DOHH2 (cell line): Measurements from ENCODE around the gene RAPGEF1.

Source experiments
- H3F3A ChIP-seq: fragments of 200-600 bp; sonication (generic), shearing (Covaris generic); 2 replicates; pipeline ENCODE4 v1.6.0; 2016; ENCODE audit warnings: antibody characterized with exemption, mild to moderate bottlenecking; ENCODE audit not compliant: control insufficient read depth, insufficient read depth
- H3K27ac ChIP-seq: fragments of 200-600 bp; sonication (generic); 2 replicates; pipeline ENCODE4 v1.5.1; 2014; ENCODE audit warnings: low read depth, mild to moderate bottlenecking, low read length, moderate library complexity
- H3K27me3 ChIP-seq: fragments of 200-600 bp; sonication (generic); 2 replicates; pipeline ENCODE4 v1.6.1; 2014; ENCODE audit warnings: mild to moderate bottlenecking, low read length, mixed read lengths; ENCODE audit not compliant: control insufficient read depth
- H3K36me3 ChIP-seq: fragments of 200-600 bp; sonication (generic); 2 replicates; pipeline ENCODE4 v1.6.1; 2014; ENCODE audit warnings: mild to moderate bottlenecking, low read length, moderate library complexity, mixed read lengths; ENCODE audit not compliant: control insufficient read depth
- H3K4me1 ChIP-seq: fragments of 200-600 bp; sonication (generic); 2 replicates; pipeline ENCODE4 v1.6.1; 2014; ENCODE audit warnings: mild to moderate bottlenecking, low read length, mixed read lengths; ENCODE audit not compliant: control insufficient read depth
- H3K4me2 ChIP-seq: fragments of 200-600 bp; sonication (generic); 2 replicates; pipeline ENCODE4 v1.6.0; 2014; ENCODE audit warnings: mild to moderate bottlenecking, low read length, moderate library complexity
- H3K4me3 ChIP-seq: fragments of 200-600 bp; sonication (generic); 2 replicates; pipeline ENCODE4 v1.5.1; 2014; ENCODE audit warnings: mild to moderate bottlenecking, low read length, mixed read lengths
- H3K79me2 ChIP-seq: fragments of 200-600 bp; sonication (generic); 2 replicates; pipeline ENCODE4 v1.6.1; 2014; ENCODE audit warnings: mild to moderate bottlenecking, low read length, mixed read lengths; ENCODE audit not compliant: control insufficient read depth
- H3K9me2 ChIP-seq: fragments of 200-600 bp; sonication (generic); replicated peaks from 2 replicates; pipeline ENCODE4 v1.6.1; 2014; ENCODE audit warnings: mild to moderate bottlenecking, low read length, mixed read lengths; ENCODE audit not compliant: control insufficient read depth
- H3K9me3 ChIP-seq: fragments of 200-600 bp; sonication (generic); 2 replicates; pipeline ENCODE4 v1.6.1; 2014; ENCODE audit warnings: antibody characterized with exemption, low read length, mixed read lengths; ENCODE audit not compliant: control insufficient read depth, insufficient read depth
- H4K20me1 ChIP-seq: fragments of 200-600 bp; sonication (generic); 2 replicates; pipeline ENCODE4 v1.6.0; 2014; ENCODE audit warnings: low read depth, mild to moderate bottlenecking, antibody characterized with exemption, low read length, moderate library complexity; ENCODE audit not compliant: control insufficient read depth, insufficient read depth
- CTCF ChIP-seq: fragments of 200-600 bp; sonication (generic); IDR thresholded peaks from one replicate; pipeline ENCODE4 v1.5.1; 2014; ENCODE audit warnings: antibody characterized with exemption, mild to moderate bottlenecking, low read depth, low read length; ENCODE audit not compliant: poor library complexity, severe bottlenecking
- EZH2phosphoT487 ChIP-seq: fragments of 200-600 bp; sonication (generic); IDR thresholded peaks from 2 replicates; pipeline ENCODE4 v1.6.1; 2017; ENCODE audit warnings: borderline replicate concordance, mild to moderate bottlenecking, antibody characterized with exemption, low read length, moderate library complexity, mixed read lengths

The RAPGEF1 gene

GRCh38 chr9:131575946-131576853 is 163.7 kb downstream of the RAPGEF1 start:
- Histone ChIP-seq H3K79me2 (no peaks in the 10 kb centered on the region), H4K20me1 (no peaks in the 10 kb centered on the region), H3K4me3 (no peak overlapping the region), H3K27ac (no peak overlapping the region), H3K4me2 (no peak overlapping the region), H3K9me3 (no peaks in the 10 kb centered on the region), H3K27me3 (no peaks in the 10 kb centered on the region), H3K9me2 (no peaks in the 10 kb centered on the region), H3K4me1 (peaks cover 4% of the 10 kb centered on the region), H3K36me3 (peaks cover 54% of the 10 kb centered on the region), H3F3A (no peaks in the 10 kb centered on the region)
- TF ChIP-seq EZH2phosphoT487 (no peak), CTCF (no peak)

- no peaks in the 10 kb centered on the region for H4K20me1 ChIP-seq
- H3K36me3 ChIP-seq = peaks cover 48% of the 10 kb centered on the region
- no peak overlapping the region for H3K4me3 ChIP-seq
- H3K4me2 ChIP-seq = no peak overlapping the region
- no peaks in the 10 kb centered on the region for H3K9me2 ChIP-seq
- no peaks in the 10 kb centered on the region for H3K79me2 ChIP-seq
- TF ChIP-seq CTCF (no peak), EZH2phosphoT487 (no peak)
- no peaks in the 10 kb centered on the region for H3F3A ChIP-seq
- no peaks in the 10 kb centered on the region for H3K9me3 ChIP-seq
- H3K27ac ChIP-seq = no peak overlapping the region
- H3K27me3 ChIP-seq = no peaks in the 10 kb centered on the region
- H3K4me1 ChIP-seq = peaks cover 4% of the 10 kb centered on the region
These were observed 164.9 kb downstream of the RAPGEF1 start for GRCh38 chr9:131574730-131575640.

- H4K20me1 ChIP-seq = no peaks in the 10 kb centered on the region
- H3K27ac ChIP-seq = no peak overlapping the region
- H3F3A ChIP-seq = no peaks in the 10 kb centered on the region
- H3K4me3 ChIP-seq = no peak overlapping the region
- H3K79me2 ChIP-seq = no peaks in the 10 kb centered on the region
- no peaks in the 10 kb centered on the region for H3K36me3 ChIP-seq
- no peak overlapping the region for H3K4me2 ChIP-seq
- H3K27me3 ChIP-seq = no peaks in the 10 kb centered on the region
- H3K9me3 ChIP-seq = no peaks in the 10 kb centered on the region
- H3K9me2 ChIP-seq = no peaks in the 10 kb centered on the region
- H3K4me1 ChIP-seq = no peaks in the 10 kb centered on the region
- TF ChIP-seq CTCF (no peak), EZH2phosphoT487 (no peak)
These were observed 172.0 kb downstream of the RAPGEF1 start for GRCh38 chr9:131567910-131568309.
